Fibroblast of skin of left quadriceps (primary cell): ENCODE data around the gene DCXR.
A peak's percentile ranks its signal among the peaks of the same experiment; 100 is the strongest.

Experiments
- DNase-seq, 2 experiments: peaks; one replicate each; pipeline ENCODE4 v3.0.0-alpha.2; 2013; ENCODE audit warnings: low read depth in 2 of 2

Gene DCXR

GRCh38 chr17:81998691-81999438 lies 38.6 kb downstream of the DCXR start:
- DNase-seq: no peak

DNA sequence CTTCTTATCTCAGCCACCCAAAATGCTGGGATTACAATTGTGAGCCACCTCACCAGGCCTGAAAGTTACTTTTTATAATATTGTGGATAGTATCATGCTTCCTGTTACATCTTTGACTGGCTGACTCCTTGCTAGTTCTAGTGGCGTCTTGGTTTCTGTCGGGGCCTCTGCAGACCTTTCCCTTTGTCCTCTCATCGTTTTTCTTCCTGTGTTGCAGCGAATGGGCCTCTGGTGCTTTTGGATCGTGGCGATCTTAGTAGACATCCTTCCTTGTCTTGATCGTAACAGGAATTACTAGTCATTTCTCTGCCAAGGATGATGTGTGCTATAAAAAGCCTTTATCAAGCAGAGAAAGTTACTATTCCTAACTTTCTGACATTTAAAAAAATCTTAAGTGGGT lies 39.3 kb downstream of the DCXR start:
- no peak for DNase-seq

GRCh38 chr17:81996757-81997441 lies 40.6 kb downstream of the DCXR start:
- no peak for DNase-seq

GRCh38 chr17:81996232-81996756 lies 41.2 kb downstream of the DCXR start:
- DNase-seq: no peak

DNA sequence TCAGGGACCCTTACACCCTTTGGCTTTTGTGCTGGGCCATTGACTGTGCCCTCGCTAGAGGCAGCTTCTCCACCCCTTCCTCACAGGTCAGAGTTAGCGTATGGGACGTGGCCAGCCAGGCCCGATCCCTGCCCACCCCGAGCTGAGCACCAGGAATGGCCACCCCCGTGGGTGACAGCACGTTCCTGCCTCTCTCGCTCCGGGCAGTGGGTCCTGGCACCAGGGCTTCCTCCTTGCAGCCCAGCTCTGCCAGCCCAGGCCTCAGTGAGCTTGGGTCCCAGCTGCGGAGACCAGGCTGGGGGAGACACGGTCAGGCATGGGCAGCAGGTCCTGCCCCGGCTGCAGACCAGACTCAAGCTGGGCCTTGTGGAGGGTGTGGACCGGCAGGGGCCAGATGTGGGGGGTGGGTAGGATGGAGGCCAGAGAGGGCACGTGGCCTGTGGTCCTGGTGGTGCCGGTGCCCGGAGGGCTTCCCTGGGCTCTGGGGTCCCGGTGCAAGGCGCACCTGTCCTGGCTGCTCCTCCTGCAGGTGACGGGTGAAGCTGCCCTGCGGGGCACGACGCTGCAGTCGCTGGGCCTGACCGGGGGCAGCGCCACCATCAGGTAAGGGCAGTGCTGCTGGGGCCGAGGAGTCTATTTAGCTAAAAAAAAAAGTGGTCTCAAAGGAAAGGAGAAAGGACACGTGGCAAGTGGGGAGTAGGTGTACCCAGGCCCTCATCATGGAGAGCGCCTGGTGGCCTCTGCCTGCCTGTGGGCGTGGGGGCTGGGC lies 41.9 kb downstream of the DCXR start:
- DNase-seq: no peak

GRCh38 chr17:81994593-81995462 lies 42.7 kb downstream of the DCXR start:
- DNase-seq: no peak

DNA sequence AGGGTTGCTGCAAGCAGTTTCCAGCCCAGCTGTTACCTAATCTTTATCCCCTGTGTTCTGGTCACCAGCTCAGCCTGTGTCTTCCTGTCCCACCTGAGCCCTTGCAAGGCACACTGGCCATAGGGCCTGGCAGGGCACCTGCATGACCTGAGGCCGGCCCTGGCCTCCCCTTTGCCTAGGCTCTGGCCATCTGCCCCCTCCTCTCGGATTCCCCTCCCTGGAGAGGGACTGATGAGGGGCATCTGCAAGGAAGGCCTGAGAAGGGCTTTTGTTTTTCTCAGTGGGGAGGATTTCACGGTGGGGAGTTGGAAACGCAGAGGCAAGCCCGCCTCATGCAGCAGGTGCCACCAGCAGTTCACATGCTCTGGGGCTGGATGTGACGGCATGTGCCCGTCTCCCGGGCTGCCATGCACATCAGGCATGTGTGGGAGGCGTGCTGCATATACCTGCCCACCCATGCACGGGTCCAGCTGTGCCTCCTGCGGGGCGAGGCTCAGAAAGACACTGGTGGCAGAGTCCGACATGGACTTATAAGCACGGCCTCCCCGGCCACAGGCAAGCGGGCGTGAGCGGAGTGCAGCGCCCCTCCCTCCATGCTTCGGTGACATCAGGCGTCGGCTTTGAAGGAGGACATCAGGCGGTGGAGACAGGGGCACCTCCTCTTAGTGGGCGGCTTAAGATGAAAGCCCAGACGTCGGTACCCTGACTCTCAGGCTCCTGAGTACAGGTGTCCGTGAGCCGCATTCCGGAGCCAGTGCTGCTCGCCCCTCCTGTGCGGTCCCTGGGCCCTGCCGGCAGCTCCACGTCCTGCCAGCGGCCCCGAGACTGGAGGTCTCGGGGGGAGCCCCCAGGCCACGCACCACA lies 43.5 kb downstream of the DCXR start:
- no peak for DNase-seq

DNA sequence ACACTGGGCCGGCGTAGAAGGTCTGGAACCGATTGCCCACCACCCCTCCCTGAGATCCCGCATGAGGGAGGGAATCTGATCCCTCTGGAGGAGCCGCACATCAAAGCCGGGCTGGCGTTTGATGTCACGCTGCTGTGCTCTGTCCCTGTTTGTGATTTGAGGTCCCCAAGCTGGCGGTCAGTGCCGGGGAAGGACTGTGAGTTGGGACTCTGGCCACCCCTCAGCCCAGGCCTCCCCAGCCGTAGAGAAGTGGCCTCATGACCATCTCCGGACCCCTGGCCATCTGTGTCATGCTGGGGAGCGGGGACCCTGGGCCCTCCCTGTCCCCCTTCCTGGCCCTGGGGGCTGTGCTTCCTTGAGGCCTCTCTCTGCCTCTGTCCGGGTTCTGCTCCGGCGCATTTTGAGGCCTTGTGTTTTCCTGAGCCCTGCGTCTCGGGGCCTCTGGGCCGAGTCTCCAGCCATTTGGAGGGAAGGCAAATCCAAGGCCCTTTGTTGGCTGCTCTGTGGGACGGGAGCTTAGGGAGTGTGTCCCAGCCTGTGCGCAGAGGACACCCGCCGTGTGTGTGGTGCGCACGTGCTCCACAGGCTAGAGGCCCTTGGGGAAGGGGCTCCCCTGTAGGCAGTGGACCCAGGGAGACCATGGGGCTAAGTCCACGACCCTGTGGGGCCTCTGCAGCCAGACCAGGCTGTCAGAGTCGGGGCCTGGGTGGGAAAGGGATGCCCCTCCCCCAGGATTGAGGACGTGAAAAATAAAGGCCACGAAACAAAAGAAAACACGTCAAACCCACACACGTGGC lies 45.0 kb downstream of the DCXR start:
- no peak for DNase-seq

DNA sequence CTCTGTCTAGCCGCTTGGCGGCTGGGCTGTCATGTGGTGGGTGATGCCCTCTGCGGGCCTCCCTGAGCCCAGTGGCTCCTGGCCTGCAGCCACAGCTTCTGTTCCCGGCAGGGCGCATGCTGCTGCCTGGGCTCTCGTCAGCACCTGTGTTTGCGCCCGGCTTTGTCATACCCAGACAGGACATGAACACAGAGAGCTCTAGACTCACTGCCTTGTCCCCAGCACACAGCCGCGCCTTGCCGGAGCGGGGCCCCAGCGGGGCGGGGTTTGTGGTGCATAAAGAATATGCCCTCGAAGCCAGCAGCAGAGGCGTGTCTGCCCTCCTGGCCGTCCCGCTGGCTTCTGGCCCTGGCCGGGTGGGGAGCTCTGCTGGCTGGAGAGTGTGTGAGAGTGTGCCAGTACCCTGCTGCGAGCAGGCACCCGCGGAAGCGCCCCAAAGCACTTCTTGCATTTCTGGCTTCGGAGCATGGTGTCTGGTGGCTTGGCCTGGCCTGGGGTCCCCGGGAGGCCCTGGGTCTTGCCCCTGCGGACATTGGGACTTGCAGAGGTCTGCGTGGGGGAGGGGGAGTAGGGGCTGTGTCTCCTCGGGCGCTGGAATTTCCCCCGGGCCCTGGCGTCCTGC lies 45.7 kb downstream of the DCXR start:
- DNase-seq: peak in 1 of 2 experiments; percentile 4

DNA sequence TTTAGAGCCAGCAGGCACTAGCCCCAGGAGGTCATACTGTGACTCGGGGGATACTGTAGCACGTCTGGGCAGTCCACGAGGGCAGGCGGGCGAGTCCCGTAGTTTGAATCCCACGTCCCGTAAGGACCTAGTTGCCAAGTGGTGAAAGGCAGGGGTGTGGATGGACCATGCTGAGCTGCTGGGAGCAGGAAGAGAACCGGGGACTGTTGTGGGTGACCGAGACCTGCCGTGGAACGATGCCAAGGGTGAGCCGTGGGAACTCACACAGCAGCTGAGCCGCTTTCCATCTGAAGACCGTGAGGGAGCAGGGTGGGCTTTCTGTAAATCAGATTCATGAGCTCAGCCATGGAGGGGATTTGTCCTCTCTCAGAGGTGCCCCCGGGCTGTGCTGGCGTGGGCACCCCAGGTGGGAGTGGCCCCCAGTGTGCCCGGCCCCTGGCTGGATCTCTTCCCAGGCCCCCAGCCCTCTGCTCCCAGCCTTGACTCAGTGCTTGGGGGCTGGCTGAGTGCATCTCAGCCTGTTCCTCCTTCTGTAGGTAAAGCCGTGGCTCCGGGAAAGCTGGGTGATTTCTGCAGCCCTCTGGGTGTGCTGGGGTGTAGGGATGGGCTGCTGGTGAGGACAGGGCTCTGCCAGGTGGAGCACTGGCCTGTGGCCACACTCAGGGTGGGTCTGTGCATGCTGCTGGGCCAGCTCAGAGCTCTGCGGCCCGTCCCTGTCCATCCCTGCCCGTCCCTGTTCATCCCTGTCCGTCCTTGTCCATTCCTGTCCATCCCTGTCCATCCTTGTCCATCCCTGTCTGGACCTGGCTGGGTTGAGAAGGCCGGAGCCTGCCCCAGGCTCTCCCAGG lies 46.4 kb downstream of the DCXR start:
- DNase-seq: no peak

GRCh38 chr17:81987161-81987770 lies 50.2 kb downstream of the DCXR start:
- DNase-seq: no peak

- no peak for DNase-seq
Observed at GRCh38 chr17:81986606-81987005, 50.9 kb downstream of the DCXR start.
